ENCODE results near the gene DNAJC6. TPM values are rescaled to one million over a fixed set of nuclear protein-coding genes. Genes with fewer than 3 reads are reported as not detected.

DNAJC6 gene
- total RNA-seq, 1 donor = 0.72 TPM

DNA sequence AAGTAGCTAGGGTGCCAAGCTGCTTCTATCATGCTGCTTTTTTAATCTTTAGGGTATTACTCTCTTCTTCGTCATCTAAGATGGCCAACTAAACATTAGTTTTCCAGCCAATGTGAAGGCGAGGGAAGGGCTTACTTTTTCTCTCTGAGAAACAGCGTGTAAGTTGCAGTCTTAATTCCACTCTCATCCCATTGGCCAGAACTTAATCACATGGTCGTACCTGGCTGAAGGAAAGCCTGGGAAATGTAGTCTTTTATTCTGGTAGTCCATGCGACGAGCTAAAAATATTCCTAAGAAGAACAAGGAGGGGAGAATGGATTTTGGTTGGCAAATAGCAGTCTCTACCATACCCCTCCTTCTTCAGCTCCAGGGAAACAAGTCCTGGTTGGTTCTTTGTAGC, 21.5 kb downstream of the DNAJC6 start:
- no peak overlapping the region for H3K4me3 ChIP-seq (ENCODE audit: low read depth, low read length)
- DNase-seq (ENCODE audit: low read depth) = no peak
- TF ChIP-seq, protein P1, sequence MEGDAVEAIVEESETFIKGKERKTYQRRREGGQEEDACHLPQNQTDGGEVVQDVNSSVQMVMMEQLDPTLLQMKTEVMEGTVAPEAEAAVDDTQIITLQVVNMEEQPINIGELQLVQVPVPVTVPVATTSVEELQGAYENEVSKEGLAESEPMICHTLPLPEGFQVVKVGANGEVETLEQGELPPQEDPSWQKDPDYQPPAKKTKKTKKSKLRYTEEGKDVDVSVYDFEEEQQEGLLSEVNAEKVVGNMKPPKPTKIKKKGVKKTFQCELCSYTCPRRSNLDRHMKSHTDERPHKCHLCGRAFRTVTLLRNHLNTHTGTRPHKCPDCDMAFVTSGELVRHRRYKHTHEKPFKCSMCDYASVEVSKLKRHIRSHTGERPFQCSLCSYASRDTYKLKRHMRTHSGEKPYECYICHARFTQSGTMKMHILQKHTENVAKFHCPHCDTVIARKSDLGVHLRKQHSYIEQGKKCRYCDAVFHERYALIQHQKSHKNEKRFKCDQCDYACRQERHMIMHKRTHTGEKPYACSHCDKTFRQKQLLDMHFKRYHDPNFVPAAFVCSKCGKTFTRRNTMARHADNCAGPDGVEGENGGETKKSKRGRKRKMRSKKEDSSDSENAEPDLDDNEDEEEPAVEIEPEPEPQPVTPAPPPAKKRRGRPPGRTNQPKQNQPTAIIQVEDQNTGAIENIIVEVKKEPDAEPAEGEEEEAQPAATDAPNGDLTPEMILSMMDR (IDR thresholded peaks at IDR 0.05; ENCODE audit: insufficient read depth, low read length) = no peak

DNA sequence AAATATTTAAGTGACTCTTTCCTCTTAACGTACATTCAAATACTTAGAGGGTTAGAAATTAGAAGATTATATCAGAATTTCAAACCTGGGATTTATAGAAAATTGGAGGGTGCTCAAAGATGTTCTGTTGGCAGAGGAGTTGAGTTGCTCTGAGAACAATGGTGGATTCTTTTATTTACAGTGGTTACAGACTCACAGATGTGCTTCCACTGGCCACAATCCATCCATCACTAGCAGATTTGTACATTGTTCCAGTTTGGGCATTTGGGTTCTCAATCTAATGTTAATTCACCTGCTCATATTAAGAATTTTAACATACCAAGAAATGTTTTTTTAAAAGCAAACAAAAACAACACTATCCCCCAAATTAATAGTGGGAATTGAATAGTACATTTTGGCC, 23.5 kb downstream of the DNAJC6 start:
- TF ChIP-seq, protein P1 (IDR thresholded peaks at IDR 0.05; ENCODE audit: insufficient read depth, low read length) = no peak
- no peak for DNase-seq (ENCODE audit: low read depth)

DNA sequence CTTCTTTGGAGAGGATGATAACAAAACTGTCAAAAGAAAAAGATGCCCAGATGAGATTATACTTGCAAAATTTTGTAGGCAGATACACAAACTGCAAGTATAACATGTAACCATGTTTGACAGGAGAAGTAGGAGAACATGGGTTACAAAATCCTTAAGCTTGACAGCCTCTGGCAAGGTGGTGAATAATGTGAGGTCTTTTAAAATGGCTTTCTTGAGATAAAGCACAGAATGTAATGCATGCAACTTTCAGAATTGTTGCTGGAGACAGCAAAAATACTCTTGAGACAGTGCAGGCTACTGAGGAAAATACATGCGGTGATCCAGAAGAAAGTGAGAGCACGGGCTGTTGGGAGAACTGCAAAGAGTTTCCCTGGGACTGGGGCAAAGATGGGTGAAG, 24.7 kb downstream of the DNAJC6 start:
- TF ChIP-seq, protein P1 (IDR thresholded peaks at IDR 0.05; ENCODE audit: insufficient read depth, low read length) = no peak
- H3K4me3 ChIP-seq (ENCODE audit: low read depth, low read length) = no peak overlapping the region
- no peak for DNase-seq (ENCODE audit: low read depth)

More for the DNA sequence above, 23.5 kb downstream of the DNAJC6 start:
- H3K4me3 ChIP-seq (ENCODE audit: low read depth, low read length) = no peak overlapping the region

DNA sequence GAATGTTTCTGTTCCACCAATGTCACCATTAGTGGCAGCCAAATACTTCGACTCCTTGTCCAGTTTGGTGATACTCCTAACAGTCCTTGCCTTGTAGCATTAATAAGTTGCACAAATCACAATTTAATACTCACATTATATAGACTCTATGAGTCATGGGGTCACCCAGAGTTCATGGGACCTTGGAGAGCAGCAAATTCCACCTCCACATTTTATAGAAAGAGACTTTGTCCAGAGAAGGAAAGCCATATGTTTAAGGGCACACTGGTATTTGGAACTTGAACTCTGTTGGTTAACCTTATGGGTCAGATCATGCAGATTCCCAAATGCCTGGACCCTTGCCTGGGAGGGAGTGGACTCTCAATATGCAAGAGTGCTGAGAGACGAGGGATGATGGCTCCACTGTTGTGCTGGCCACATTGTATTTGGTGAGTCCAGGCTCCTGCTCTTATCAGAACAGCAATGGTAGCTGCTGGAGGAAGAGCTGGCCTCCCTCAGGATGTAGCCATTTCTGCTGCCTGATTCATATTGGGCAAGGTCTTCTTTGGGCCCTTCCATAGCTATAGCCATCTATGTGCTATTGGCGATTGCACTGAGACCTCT, 30.6 kb downstream of the DNAJC6 start:
- DNase-seq (ENCODE audit: low read depth) = peak; percentile 1
- TF ChIP-seq, protein P1 (IDR thresholded peaks at IDR 0.05; ENCODE audit: insufficient read depth, low read length) = no peak
- no peak overlapping the region for H3K4me3 ChIP-seq (ENCODE audit: low read depth, low read length)

DNA sequence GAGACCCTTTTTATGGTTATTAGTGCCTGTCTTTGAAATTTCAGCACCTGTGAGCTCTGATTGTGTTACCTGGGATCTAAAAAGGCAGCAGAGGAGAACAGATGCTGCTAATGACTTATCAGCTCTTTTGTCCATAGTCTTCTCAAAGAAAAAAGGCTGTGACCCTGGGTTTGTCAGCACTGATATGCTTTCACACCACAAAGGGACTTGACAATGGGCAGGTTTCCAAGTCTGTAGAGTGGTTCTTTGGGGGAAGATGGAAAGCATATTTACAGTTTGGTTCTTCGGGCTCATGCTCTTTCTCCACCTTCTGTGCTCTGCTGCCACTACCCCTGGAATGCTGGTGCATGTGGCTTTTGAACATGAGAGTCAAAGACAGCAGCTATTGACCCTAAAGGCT, 32.0 kb downstream of the DNAJC6 start:
- TF ChIP-seq, protein P1 (IDR thresholded peaks at IDR 0.05; ENCODE audit: insufficient read depth, low read length) = no peak
- H3K4me3 ChIP-seq (ENCODE audit: low read depth, low read length) = no peak overlapping the region
- no peak for DNase-seq (ENCODE audit: low read depth)

DNA sequence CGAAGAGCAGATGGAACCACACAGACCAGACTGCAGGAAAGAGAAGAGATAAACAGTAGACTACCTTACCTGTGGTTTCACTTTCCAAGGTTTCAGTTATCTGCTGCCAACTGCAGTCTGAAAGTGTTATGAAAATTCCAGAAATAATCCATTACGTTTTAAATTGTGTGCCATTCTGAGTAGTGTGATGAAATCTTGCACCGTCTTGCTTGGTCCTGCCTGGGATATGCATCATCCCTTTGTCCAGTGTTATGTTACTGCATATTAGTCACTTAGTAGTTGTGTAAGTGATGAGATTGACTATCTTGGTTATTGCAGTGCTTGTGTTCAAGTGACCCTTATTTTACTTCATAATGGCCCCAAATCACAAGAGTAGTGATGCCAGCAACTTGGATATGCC, 33.9 kb downstream of the DNAJC6 start:
- DNase-seq (ENCODE audit: low read depth) = peak; percentile 4
- no peak overlapping the region for H3K4me3 ChIP-seq (ENCODE audit: low read depth, low read length)
- TF ChIP-seq, protein P1 (IDR thresholded peaks at IDR 0.05; ENCODE audit: insufficient read depth, low read length) = no peak

Data from fibroblast of the aortic adventitia (primary cell).